Central memory CD4-positive, alpha-beta T cell (primary cell): ENCODE data around the gene ATP13A1.

ENCODE experiments used
- DNase-seq: peaks from one replicate; pipeline ENCODE4 v3.0.0; 2022

ATP13A1 gene

GRCh38 chr19:19642506-19643157 is 20.8 kb downstream of the ATP13A1 start:
- DNase-seq, result no peak

GRCh38 chr19:19637523-19638251 is 25.8 kb downstream of the ATP13A1 start:
- DNase-seq, result no peak

GRCh38 chr19:19637186-19637522 is 26.3 kb downstream of the ATP13A1 start:
- DNase-seq, result no peak

- no peak for DNase-seq
These were observed 26.8 kb downstream of the ATP13A1 start for GRCh38 chr19:19636573-19637185.

- no peak for DNase-seq
These were observed 28.2 kb downstream of the ATP13A1 start for GRCh38 chr19:19635313-19635702.

- no peak for DNase-seq
These were observed 28.8 kb downstream of the ATP13A1 start for GRCh38 chr19:19634516-19635312.

- DNase-seq, result no peak
These were observed 29.6 kb downstream of the ATP13A1 start for GRCh38 chr19:19633711-19634515.

- no peak for DNase-seq
These were observed 30.8 kb downstream of the ATP13A1 start for GRCh38 chr19:19632661-19633060.

GRCh38 chr19:19631346-19631745 is 32.1 kb downstream of the ATP13A1 start:
- no peak for DNase-seq

- no peak for DNase-seq
These were observed 33.0 kb downstream of the ATP13A1 start for GRCh38 chr19:19630426-19630825.

GRCh38 chr19:19630062-19630414 is 33.4 kb downstream of the ATP13A1 start:
- no peak for DNase-seq

- no peak for DNase-seq
These were observed 34.9 kb downstream of the ATP13A1 start for GRCh38 chr19:19628501-19629134.

GRCh38 chr19:19627621-19628500 is 35.6 kb downstream of the ATP13A1 start, which contains the start of gene LPAR2:
Gene LPAR2, minus strand, starts transcription at chr19:19628220. Its CDS starts 945 bp downstream, at chr19:19627275.
- DNase-seq, result peak; percentile 80

GRCh38 chr19:19626516-19627472 is 36.7 kb downstream of the ATP13A1 start:
- no peak for DNase-seq

- no peak for DNase-seq
These were observed 39.4 kb downstream of the ATP13A1 start for GRCh38 chr19:19624032-19624570.

- DNase-seq, result no peak
These were observed 40.1 kb downstream of the ATP13A1 start for GRCh38 chr19:19623383-19623782.

GRCh38 chr19:19619849-19620210 is 43.6 kb downstream of the ATP13A1 start:
- DNase-seq, result no peak

GRCh38 chr19:19619181-19619848 is 44.2 kb downstream of the ATP13A1 start:
- no peak for DNase-seq
